ENCODE data around the gene CDC40. TPM values are rescaled to one million over a fixed set of nuclear protein-coding genes. Genes with fewer than 3 reads are reported as not detected.

CDC40 gene
- total and polyA plus RNA-seq, 9 of the 15 experiments (the other 6 are each of a cell fraction or from before 2014, with no cell fraction given): 9.7 to 26.3 (median 15.7) TPM

GRCh38 chr6:110191477-110191876 lies 11.2 kb downstream of the CDC40 start (continued):
- TF ChIP-seq E2F5 (CRISPR knock-in tag; IDR thresholded peaks at IDR 0.05): no peak
- TF ChIP-seq FOXM1 (IDR thresholded peaks at IDR 0.05; ENCODE audit: low read depth): no peak
- TF ChIP-seq FOXM1 (CRISPR knock-in tag; IDR thresholded peaks at IDR 0.05; ENCODE audit: low read depth): no peak
- TF ChIP-seq HDAC2 (IDR thresholded peaks at IDR 0.05): no peak
- TF ChIP-seq ARID3B (CRISPR knock-in tag; IDR thresholded peaks at IDR 0.05; ENCODE audit: borderline replicate concordance): no peak
- TF ChIP-seq CHAMP1 (IDR thresholded peaks at IDR 0.05): no peak
- no peak for TF ChIP-seq ETV5 (CRISPR knock-in tag; IDR thresholded peaks at IDR 0.05; ENCODE audit: low read depth)
- no peak for TF ChIP-seq MBD2 (IDR thresholded peaks at IDR 0.05; ENCODE audit: borderline replicate concordance, low read depth)
